HepG2 (cell line): ENCODE measurements around the gene OCSTAMP. TPM values are rescaled to one million over a fixed set of nuclear protein-coding genes. Genes with fewer than 3 reads are reported as not detected.

Experiments
- ERF ChIP-seq: IDR thresholded peaks from 2 replicates; pipeline ENCODE4 v1.6.1; 2018; ENCODE audit warnings: missing biosample characterization, missing genetic modification reagents
- GATAD2A ChIP-seq: IDR thresholded peaks from 2 replicates; pipeline ENCODE4 v1.6.1; 2016
- HHEX ChIP-seq: IDR thresholded peaks from 2 replicates; pipeline ENCODE4 v1.6.1; 2016; ENCODE audit warnings: control low read depth
- HOXA3 ChIP-seq: sonication (generic); formaldehyde crosslinking; IDR thresholded peaks from 2 replicates; pipeline ENCODE4 v1.5.0; 2020; ENCODE audit warnings: missing genetic modification reagents
- KDM3A ChIP-seq: IDR thresholded peaks from 2 replicates; pipeline ENCODE4 v1.6.1; 2018; ENCODE audit warnings: low read depth, missing compliant biosample characterization
- KLF6 ChIP-seq: IDR thresholded peaks from 2 replicates; pipeline ENCODE4 v1.8.0; 2016; ENCODE audit warnings: missing biosample characterization, missing genetic modification reagents
- MIER2 ChIP-seq: IDR thresholded peaks from 2 replicates; pipeline ENCODE4 v1.6.1; 2016; ENCODE audit warnings: missing biosample characterization, missing genetic modification reagents
- SCMH1 ChIP-seq: sonication (generic); formaldehyde crosslinking; IDR thresholded peaks from 2 replicates; pipeline ENCODE4 v1.9.0; 2021; ENCODE audit warnings: missing genetic modification reagents, mild to moderate bottlenecking, borderline replicate concordance
- SNAPC4 ChIP-seq: sonication (generic); formaldehyde crosslinking; IDR thresholded peaks from 2 replicates; pipeline ENCODE4 v1.4.0; 2020; ENCODE audit warnings: mild to moderate bottlenecking, missing genetic modification reagents
- SOX6 ChIP-seq, 2 experiments: fragments of 450-650 bp in 1 of 2; sonication (generic) in 1 of 2; formaldehyde crosslinking in 1 of 2; IDR thresholded peaks; 2 replicates each; pipeline versions ENCODE4 v1.4.0 to v1.6.1; 2017 to 2020; ENCODE audit warnings: antibody characterized with exemption in 1 of 2, mild to moderate bottlenecking in 1 of 2, missing genetic modification reagents in 1 of 2
- XBP1 ChIP-seq: sonication (generic); formaldehyde crosslinking; IDR thresholded peaks from 2 replicates; pipeline ENCODE4 v1.5.0; 2020; ENCODE audit warnings: missing genetic modification reagents
- ZBTB38 ChIP-seq: sonication (generic); formaldehyde crosslinking; IDR thresholded peaks from 2 replicates; pipeline ENCODE4 v1.5.1; 2020; ENCODE audit warnings: mild to moderate bottlenecking, missing genetic modification reagents
- ZNF142 ChIP-seq: sonication (generic); formaldehyde crosslinking; IDR thresholded peaks from 2 replicates; pipeline ENCODE4 v1.4.0; 2020; ENCODE audit warnings: missing genetic modification reagents
- ZNF280D ChIP-seq: sonication (generic); formaldehyde crosslinking; IDR thresholded peaks from 2 replicates; pipeline ENCODE4 v1.5.1; 2020; ENCODE audit warnings: mild to moderate bottlenecking, missing genetic modification reagents
- polyA plus RNA-seq, 8 experiments: library from polyadenylated mRNA; depleted of rRNA in 3 of 8; stranded (reverse) in 7 of 8; unstranded in 1 of 8; fragments of >200 nt; fragmentation: Illumina TruSeq in 4 of 8; extraction: Trizol in 4 of 8; gene quantifications; 2 replicates each; pipeline versions ENCODE4 v1.2.1 to v1.2.3, GENCODE V29; 2011 to 2016; ENCODE audit warnings: low read depth in 4 of 8, missing spikeins in 1 of 8, mixed read lengths in 1 of 8; ENCODE audit not compliant: insufficient read depth in 1 of 8
- total RNA-seq, 5 experiments: library from RNA; depleted of rRNA; stranded (reverse); fragments of >200 nt; fragmentation: Illumina TruSeq; extraction: Trizol; gene quantifications; 2 replicates each; pipeline ENCODE4 v1.2.3, GENCODE V29; 2016; ENCODE audit warnings: low read depth in 1 of 5

Gene OCSTAMP
- total and polyA plus RNA-seq, 2 of the 13 experiments (the other 11 are each of a cell fraction or from before 2014, with no cell fraction given), result not detected

GRCh38 chr20:46564241-46564957 lies 13.9 kb upstream of the OCSTAMP start (continued):
- no peak for TF ChIP-seq ERF (CRISPR knock-in tag)
- TF ChIP-seq SCMH1, result no peak
- no peak for TF ChIP-seq ZNF280D (CRISPR knock-in tag)
- peak; percentile 65 for TF ChIP-seq HOXA3 (CRISPR knock-in tag)
- TF ChIP-seq XBP1 (CRISPR knock-in tag), result peak; percentile 51; the same call in 1 of the 2 replicates
- 0 out of 2 replicates have a peak, but pooled peaks have one; percentile 30 for TF ChIP-seq KLF6
- TF ChIP-seq GATAD2A (CRISPR knock-in tag), result peak; percentile 88
- 0 out of 2 replicates have a peak, but pooled peaks have one; percentile 51 for TF ChIP-seq MIER2
- no peak for TF ChIP-seq HHEX (CRISPR knock-in tag)
- no peak for TF ChIP-seq ZBTB38 (CRISPR knock-in tag)
- no peak for TF ChIP-seq SOX6 (IDR thresholded peaks at IDR 0.05)
- TF ChIP-seq SOX6 (CRISPR knock-in tag; IDR thresholded peaks at IDR 0.05), result peak; percentile 71
- 0 out of 2 replicates have a peak, but pooled peaks have one; percentile 56 for TF ChIP-seq KDM3A (CRISPR knock-in tag)
- no peak for TF ChIP-seq ZNF142 (CRISPR knock-in tag)
- TF ChIP-seq SNAPC4, result no peak
